Measurements from ENCODE around the gene EIF3B.

- TF ChIP-seq CTCF (IDR thresholded peaks at IDR 0.05): no peak
- TF ChIP-seq POLR2A (IDR thresholded peaks at IDR 0.05): no peak
These were observed 67.3 kb downstream of the EIF3B start for GRCh38 chr7:2421943-2422310.

All from adrenal gland (tissue), 5 donors.